Common myeloid progenitor, CD34-positive (primary cell): ENCODE measurements around the gene IGFL1.

Experiments
- CTCF ChIA-PET: fragments of 350-600 bp; sonication (Branson Sonifier 250); formaldehyde crosslinking; loops from one replicate; lab custom pipeline; 2021; ENCODE audit warnings: antibody characterized with exemption; lab: Charles Lee
- POLR2A ChIA-PET: fragments of 350-600 bp; sonication (Branson Sonifier 250); formaldehyde crosslinking; loops from one replicate; lab custom pipeline; 2021; ENCODE audit warnings: antibody characterized with exemption; lab: Charles Lee
- DNase-seq, 3 donors: peaks; one replicate each; pipeline versions ENCODE4 v3.0.0 to v3.0.0-alpha.2; 2013
- H3K27ac ChIP-seq, 2 experiments: 1 replicate in 1 of 2; 2 replicates in 1 of 2; pipeline ENCODE4 v1.7.0; 2013; ENCODE audit warnings: inconsistent platforms in 2 of 2, low read length in 2 of 2, mild to moderate bottlenecking in 2 of 2, low read depth in 1 of 2, moderate library complexity in 1 of 2; ENCODE audit not compliant: severe bottlenecking in 2 of 2, insufficient read depth in 1 of 2, poor library complexity in 1 of 2
- H3K27me3 ChIP-seq, 5 experiments: replicated peaks in 2 of 5; 1 replicate in 3 of 5; 2 replicates in 2 of 5; pipeline versions ENCODE4 v1.6.1 to v1.7.0; 2013; ENCODE audit warnings: low read length in 4 of 5, mild to moderate bottlenecking in 2 of 5, moderate library complexity in 2 of 5, inconsistent platforms in 1 of 5; ENCODE audit not compliant: insufficient read depth in 5 of 5, control insufficient read depth in 4 of 5
- H3K36me3 ChIP-seq, 4 experiments: 1 replicate in 2 of 4; 2 replicates in 2 of 4; pipeline versions ENCODE4 v1.6.1 to v1.7.0; 2013; ENCODE audit warnings: low read length in 3 of 4, control low read depth in 1 of 4, mild to moderate bottlenecking in 1 of 4; ENCODE audit not compliant: control insufficient read depth in 4 of 4, insufficient read depth in 4 of 4
- H3K4me1 ChIP-seq, 4 experiments: 1 replicate in 3 of 4; 2 replicates in 1 of 4; pipeline versions ENCODE4 v1.6.1 to v1.7.1; 2013; ENCODE audit warnings: low read length in 3 of 4, mild to moderate bottlenecking in 3 of 4, control low read depth in 1 of 4, inconsistent platforms in 1 of 4, moderate library complexity in 1 of 4; ENCODE audit not compliant: control insufficient read depth in 4 of 4, insufficient read depth in 4 of 4; ENCODE audit errors: control extremely low read depth in 1 of 4
- H3K4me3 ChIP-seq, 7 experiments: 1 replicate in 4 of 7; 2 replicates in 3 of 7; pipeline versions ENCODE4 v1.5.1 to v1.7.0; 2013; ENCODE audit warnings: mild to moderate bottlenecking in 7 of 7, low read length in 6 of 7, moderate library complexity in 6 of 7, inconsistent platforms in 2 of 7, low read depth in 2 of 7, control low read depth in 1 of 7; ENCODE audit not compliant: insufficient read depth in 4 of 7, control insufficient read depth in 1 of 7; ENCODE audit errors: extremely low read depth in 1 of 7
- H3K9me3 ChIP-seq, 5 experiments: 1 replicate in 4 of 5; 2 replicates in 1 of 5; pipeline versions ENCODE4 v1.6.1 to v1.7.1; 2013; ENCODE audit warnings: low read length in 4 of 5, mild to moderate bottlenecking in 2 of 5, inconsistent platforms in 1 of 5, low read depth in 1 of 5, moderate library complexity in 1 of 5; ENCODE audit not compliant: control insufficient read depth in 4 of 5, insufficient read depth in 2 of 5; ENCODE audit errors: control extremely low read depth in 1 of 5
- WGBS: methylation state at CpG from one replicate; pipeline ENCODE4 v1.1.5; 2013; ENCODE audit not compliant: insufficient coverage; 5-methylcytosine and 5-hydroxymethylcytosine counted together

IGFL1 gene

DNA sequence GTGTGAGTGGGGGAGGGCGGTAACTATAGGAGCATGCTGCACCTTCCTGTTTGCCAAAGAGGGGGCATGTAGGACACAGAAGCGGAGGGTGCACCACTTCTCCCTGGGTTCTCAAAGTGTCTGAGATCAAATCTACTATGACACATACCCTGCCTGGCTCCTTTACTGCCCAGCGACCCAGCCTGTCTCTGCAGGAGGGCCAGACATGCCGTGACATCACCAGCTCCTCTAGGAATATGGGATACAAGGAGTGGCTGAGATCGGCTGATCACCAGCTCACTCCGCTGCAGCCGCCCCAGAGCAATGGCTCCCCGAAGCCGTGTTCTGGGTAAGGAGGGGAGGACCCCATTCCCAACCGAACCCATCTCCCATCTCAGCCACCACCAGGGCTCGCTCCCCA lies 16.4 kb upstream of the IGFL1 start:
- WGBS, result 80% methylated on average over 8 of the region's 11 CpGs
- Histone ChIP-seq H3K9me3 (no peaks in the 10 kb centered on the region), H3K27me3 (peaks cover 0 to 16% (median 3%) of the 10 kb centered on the region in 5 experiments), H3K4me3 (no peak overlapping the region), H3K4me1 (peaks cover 0 to 3% (median 0%) of the 10 kb centered on the region in 4 experiments), H3K36me3 (no peaks in the 10 kb centered on the region), H3K27ac (no peak overlapping the region)
- no peak for DNase-seq
- POLR2A ChIA-PET, result no interaction called here
- CTCF ChIA-PET, result no interaction called here

DNA sequence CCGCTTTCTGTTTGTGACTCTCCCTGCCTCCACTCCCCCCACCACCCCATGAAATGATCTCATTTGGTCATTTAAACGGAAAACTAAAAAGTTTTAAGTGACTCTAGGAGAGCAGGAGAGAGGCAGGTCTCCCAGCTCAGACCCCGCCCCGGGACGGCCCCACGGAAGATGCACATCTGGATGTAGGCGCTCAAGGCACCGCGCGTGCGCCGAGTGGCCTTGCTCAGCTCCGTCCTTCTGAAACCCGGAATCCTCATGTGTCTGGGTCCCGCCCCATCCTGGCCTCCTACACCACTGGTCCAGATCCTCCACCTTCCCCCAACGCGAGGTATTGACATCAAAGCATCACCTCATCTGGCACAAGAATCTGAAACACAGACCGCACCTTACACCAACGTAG lies 15.7 kb upstream of the IGFL1 start:
- Histone ChIP-seq H3K36me3 (no peaks in the 10 kb centered on the region), H3K27me3 (peaks cover 0 to 13% (median 3%) of the 10 kb centered on the region in 5 experiments), H3K4me3 (no peak overlapping the region), H3K4me1 (peaks cover 0 to 3% (median 0%) of the 10 kb centered on the region in 4 experiments), H3K27ac (no peak overlapping the region), H3K9me3 (no peaks in the 10 kb centered on the region)
- DNase-seq, result no peak
- POLR2A ChIA-PET, result no interaction called here
- CTCF ChIA-PET, result no interaction called here
- WGBS, result 90% methylated on average over 17 of the region's 19 CpGs

DNA sequence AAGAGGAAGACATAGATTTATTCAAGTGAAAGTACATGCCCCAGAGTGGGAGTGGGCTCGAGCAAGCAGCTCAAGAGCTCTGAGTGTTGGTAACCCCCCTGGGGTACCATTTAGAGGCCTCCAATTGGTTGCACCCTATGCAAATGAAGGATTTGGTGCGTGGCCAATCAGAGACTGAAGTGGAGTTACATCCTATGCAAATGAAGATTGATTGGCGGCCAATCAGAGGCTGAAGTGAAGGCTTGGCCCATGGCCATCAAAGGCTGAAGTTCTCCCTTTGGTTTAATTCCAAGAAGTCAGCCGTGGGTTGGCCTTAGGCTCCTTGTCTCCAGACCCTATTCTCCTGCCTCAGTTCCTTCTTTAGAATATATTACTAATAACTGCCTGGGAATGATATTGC lies 12.9 kb upstream of the IGFL1 start:
- H3K4me1 ChIP-seq, result no peaks in the 10 kb centered on the region
- POLR2A ChIA-PET, result no interaction called here
- no peak for DNase-seq
- CTCF ChIA-PET, result no interaction called here
- WGBS, result 63% methylated on average over 4 of the region's 4 CpGs
- no peak overlapping the region for H3K27ac ChIP-seq
- no peaks in the 10 kb centered on the region for H3K9me3 ChIP-seq
- no peak overlapping the region for H3K4me3 ChIP-seq
- no peaks in the 10 kb centered on the region for H3K36me3 ChIP-seq
- H3K27me3 ChIP-seq, result peaks cover 0 to 28% (median 4%) of the 10 kb centered on the region in 5 experiments

GRCh38 chr19:46217476-46217875 lies 12.1 kb upstream of the IGFL1 start:
- ChIA-PET POLR2A (no interaction called here), CTCF (no interaction called here)
- Histone ChIP-seq H3K27ac (no peak overlapping the region), H3K27me3 (peaks cover 0 to 35% (median 4%) of the 10 kb centered on the region in 5 experiments), H3K36me3 (no peaks in the 10 kb centered on the region), H3K4me3 (no peak overlapping the region), H3K4me1 (no peaks in the 10 kb centered on the region), H3K9me3 (no peaks in the 10 kb centered on the region)
- DNase-seq, result no peak
- WGBS, result no CpG with 5 or more reads among the region's 9 CpGs

DNA sequence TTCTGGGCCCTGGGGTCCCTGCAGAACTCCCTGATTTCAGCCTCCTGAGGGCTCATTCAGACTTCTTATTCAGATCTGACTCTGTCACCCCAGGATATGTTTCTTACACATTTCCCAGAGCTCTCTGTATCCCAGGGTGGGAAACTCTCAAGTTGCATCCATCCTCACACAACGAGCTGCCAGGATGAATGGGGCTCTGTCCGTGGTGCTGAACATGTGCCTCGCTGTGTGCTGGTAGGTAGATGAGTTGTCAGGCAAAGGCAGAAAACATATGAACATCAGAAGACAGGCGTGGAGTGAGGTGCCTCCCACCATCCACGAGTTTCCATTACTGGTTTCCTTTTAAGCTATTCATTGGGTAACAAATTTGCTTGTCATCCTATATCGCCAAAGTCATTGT lies 11.4 kb upstream of the IGFL1 start:
- peak; percentile 24 to 57 (median 52) for DNase-seq
- ChIA-PET CTCF (no interaction called here), POLR2A (no interaction called here)
- H3K36me3 ChIP-seq, result no peaks in the 10 kb centered on the region
- no peaks in the 10 kb centered on the region for H3K4me1 ChIP-seq
- no peak overlapping the region for H3K4me3 ChIP-seq
- H3K27me3 ChIP-seq, result peaks cover 0 to 39% (median 4%) of the 10 kb centered on the region in 5 experiments
- no peak overlapping the region for H3K27ac ChIP-seq
- no peaks in the 10 kb centered on the region for H3K9me3 ChIP-seq
- 50% methylated on average over 3 of the region's 6 CpGs for WGBS

- Histone ChIP-seq H3K36me3 (no peaks in the 10 kb centered on the region), H3K27me3 (peaks cover 0 to 56% (median 4%) of the 10 kb centered on the region in 5 experiments), H3K4me3 (no peak overlapping the region), H3K9me3 (no peaks in the 10 kb centered on the region), H3K27ac (no peak overlapping the region), H3K4me1 (no peaks in the 10 kb centered on the region)
- ChIA-PET POLR2A (no interaction called here), CTCF (no interaction called here)
- WGBS, result 90% methylated on average over 6 of the region's 8 CpGs
- no peak for DNase-seq
Observed at GRCh38 chr19:46220038-46220615, 9.4 kb upstream of the IGFL1 start.

- 100% methylated on average over 1 of the region's 2 CpGs for WGBS
- no peaks in the 10 kb centered on the region for H3K4me1 ChIP-seq
- POLR2A ChIA-PET, result no interaction called here
- no peak for DNase-seq
- CTCF ChIA-PET, result no interaction called here
- no peaks in the 10 kb centered on the region for H3K9me3 ChIP-seq
- H3K36me3 ChIP-seq, result no peaks in the 10 kb centered on the region
- no peak overlapping the region for H3K4me3 ChIP-seq
- peaks cover 0 to 64% (median 4%) of the 10 kb centered on the region in 5 experiments for H3K27me3 ChIP-seq
- no peak overlapping the region for H3K27ac ChIP-seq
Observed at GRCh38 chr19:46221152-46221551, 8.4 kb upstream of the IGFL1 start.
